Measurements from ENCODE around the gene ZC3HAV1. TPM values are rescaled to one million over a fixed set of nuclear protein-coding genes. Genes with fewer than 3 reads are reported as not detected.
"Not testable (repeated sequence)": the region's sequence is repeated elsewhere in the genome, so short reads cannot be mapped to it uniquely, and the experiment has no call there.

Gene ZC3HAV1
- total RNA-seq, 4 donors from 2014 or later = 11.7 to 40.6 (median 34.5) TPM

GRCh38 chr7:139109983-139110411, 477 bp upstream of the ZC3HAV1 start:
- Histone ChIP-seq H3K9me3 (no peaks in the 10 kb centered on the region), H3K36me3 (no peaks in the 10 kb centered on the region), H3K27me3 (no peaks in the 10 kb centered on the region), H3K4me1 (peaks cover 6 to 37% (median 15%) of the 10 kb centered on the region in 4 donors), H3K27ac (peak overlapping the region; percentile 96 to 99 (median 98)), H3K4me3 (peak overlapping the region; percentile 56 to 96 (median 84))
- DNase-seq = no peak
- intact Hi-C loops (cut with DNase I; ENCODE audit: low total_unique reads) = no loop called here
- TF ChIP-seq EP300 (IDR thresholded peaks at IDR 0.05; ENCODE audit: low read depth) (no peak), POLR2AphosphoS5 (IDR thresholded peaks at IDR 0.05) (no peak), CTCF (IDR thresholded peaks at IDR 0.05) (no peak), POLR2A (IDR thresholded peaks at IDR 0.05) (no peak)
- in situ Hi-C loops (cut with MboI; ENCODE audit: low pct_ligation_motif_present in 1 of 4, low pct_unique_long_range_greater_than_20kb in 1 of 4, low sequenced_read_pairs in 3 of 4) = no loop called here
- 9 to 20% methylated on average over 7 to 16 of the region's 16 CpGs for WGBS, 2 donors (ENCODE audit: low coverage in 1 of 2)

GRCh38 chr7:139108266-139109187, 993 bp downstream of the ZC3HAV1 start:
- no peaks in the 10 kb centered on the region for H3K36me3 ChIP-seq
- no peak for TF ChIP-seq EP300 (IDR thresholded peaks at IDR 0.05; ENCODE audit: low read depth)
- no peak for TF ChIP-seq POLR2AphosphoS5 (IDR thresholded peaks at IDR 0.05)
- no peak for TF ChIP-seq CTCF (IDR thresholded peaks at IDR 0.05)
- TF ChIP-seq POLR2A (IDR thresholded peaks at IDR 0.05) = no peak
- H3K4me1 ChIP-seq = peaks cover 6 to 41% (median 15%) of the 10 kb centered on the region in 4 donors
- H3K4me3 ChIP-seq = peak overlapping the region; percentile 56 to 96 (median 84)
- 0% methylated on average over 18 to 45 of the region's 61 CpGs for WGBS, 2 donors (ENCODE audit: low coverage in 1 of 2)
- in situ Hi-C loops (cut with MboI; ENCODE audit: low pct_ligation_motif_present in 1 of 4, low pct_unique_long_range_greater_than_20kb in 1 of 4, low sequenced_read_pairs in 3 of 4) = no loop called here
- no peaks in the 10 kb centered on the region for H3K9me3 ChIP-seq
- DNase-seq = peak; percentile 41
- H3K27ac ChIP-seq = peak overlapping the region; percentile 96 to 99 (median 98)
- intact Hi-C loops (cut with DNase I; ENCODE audit: low total_unique reads) = no loop called here
- no peaks in the 10 kb centered on the region for H3K27me3 ChIP-seq

GRCh38 chr7:139106959-139107358, 2.6 kb downstream of the ZC3HAV1 start:
- H3K4me1 ChIP-seq = peaks cover 6 to 55% (median 17%) of the 10 kb centered on the region in 4 donors
- intact Hi-C loops (cut with DNase I; ENCODE audit: low total_unique reads) = no loop called here
- 29 to 49% methylated on average over 2 of the region's 2 CpGs for whole genome bisulfite sequencing, 2 donors (ENCODE audit: low coverage in 1 of 2)

DNA sequence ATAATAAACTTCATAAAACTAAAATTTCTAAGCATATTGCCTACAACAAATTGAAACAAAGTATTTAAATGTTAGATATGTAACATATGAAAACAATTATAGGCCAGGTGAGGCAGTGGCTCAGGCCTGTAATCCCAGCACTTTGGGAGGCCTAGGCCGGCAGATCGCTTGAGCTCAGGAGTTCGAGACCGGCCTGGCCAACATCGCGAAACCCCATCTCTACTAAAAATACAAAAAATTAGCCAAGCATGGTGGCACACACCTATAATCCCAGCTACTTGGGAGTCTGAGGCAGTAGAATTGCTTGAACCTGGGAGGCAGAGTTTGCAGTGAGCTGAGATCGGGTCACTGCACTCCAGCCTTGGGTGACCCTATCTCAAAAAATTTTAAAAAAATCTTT, 3.3 kb downstream of the ZC3HAV1 start:
- DNase-seq; in situ Hi-C loops (cut with MboI; ENCODE audit: low pct_ligation_motif_present in 1 of 4, low pct_unique_long_range_greater_than_20kb in 1 of 4, low sequenced_read_pairs in 3 of 4): not testable (repeated sequence)
- peaks cover 6 to 56% (median 17%) of the 10 kb centered on the region in 4 donors for H3K4me1 ChIP-seq

More at GRCh38 chr7:139106959-139107358, 2.6 kb downstream of the ZC3HAV1 start:
- peak overlapping the region; percentile 96 to 99 (median 98) for H3K27ac ChIP-seq
- in situ Hi-C loops (cut with MboI; ENCODE audit: low pct_ligation_motif_present in 1 of 4, low pct_unique_long_range_greater_than_20kb in 1 of 4, low sequenced_read_pairs in 3 of 4) = no loop called here
- H3K27me3 ChIP-seq = no peaks in the 10 kb centered on the region
- DNase-seq = no peak
- peak overlapping the region in 2 of 4 donors; percentile 56 to 90 for H3K4me3 ChIP-seq
- no peaks in the 10 kb centered on the region for H3K36me3 ChIP-seq
- TF ChIP-seq EP300 (IDR thresholded peaks at IDR 0.05; ENCODE audit: low read depth) (no peak), POLR2AphosphoS5 (IDR thresholded peaks at IDR 0.05) (peak in 1 of 3 donors; percentile 22), CTCF (IDR thresholded peaks at IDR 0.05) (no peak), POLR2A (IDR thresholded peaks at IDR 0.05) (no peak)
- no peaks in the 10 kb centered on the region for H3K9me3 ChIP-seq

More for the DNA sequence above, 3.3 kb downstream of the ZC3HAV1 start:
- intact Hi-C loops (cut with DNase I; ENCODE audit: low total_unique reads); H3K9me3 ChIP-seq; H3K36me3 ChIP-seq; H3K27me3 ChIP-seq: not testable (repeated sequence)
- Histone ChIP-seq H3K27ac (peak overlapping the region in 3 of 4 donors; percentile 96 to 98 (median 97)), H3K4me3 (peak overlapping the region in 2 of 4 donors; percentile 8 to 90)
- 57 to 72% methylated on average over 7 of the region's 7 CpGs for WGBS, 2 donors (ENCODE audit: low coverage in 1 of 2)
